K562 (cell line): Measurements from ENCODE around the gene UQCRH. TPM values are rescaled to one million over a fixed set of nuclear protein-coding genes. Genes with fewer than 3 reads are reported as not detected.

Source experiments
- BCOR ChIP-seq: fragments of 450-650 bp; IDR thresholded peaks from 2 replicates; pipeline ENCODE4 v1.6.1; 2016
- BMI1 ChIP-seq: fragments of 150-350 bp; IDR thresholded peaks from 2 replicates; pipeline ENCODE4 v1.6.1; 2014; ENCODE audit warnings: low read length
- ESRRA ChIP-seq: fragments of 450-650 bp; IDR thresholded peaks from 2 replicates; pipeline ENCODE4 v1.6.1; 2014; ENCODE audit warnings: low read depth, mild to moderate bottlenecking, moderate library complexity, borderline replicate concordance
- FOXJ2 ChIP-seq: fragments of 200-800 bp; sonication (Bioruptor generic); IDR thresholded peaks from 2 replicates; pipeline ENCODE4 v1.6.1; 2016; ENCODE audit warnings: missing genetic modification characterization, missing compliant biosample characterization
- FOXP1 ChIP-seq: sonication (generic); formaldehyde crosslinking; IDR thresholded peaks from 2 replicates; pipeline ENCODE4 v1.8.0; 2022; ENCODE audit warnings: mild to moderate bottlenecking, missing genetic modification reagents
- KDM1A ChIP-seq, 2 experiments: fragments of 450-650 bp; IDR thresholded peaks; 2 replicates each; pipeline ENCODE4 v1.6.1; 2016; ENCODE audit warnings: mild to moderate bottlenecking in 2 of 2
- MCM2 ChIP-seq: fragments of 450-650 bp; IDR thresholded peaks from 2 replicates; pipeline ENCODE4 v1.6.1; 2017; ENCODE audit warnings: low read depth, mild to moderate bottlenecking
- MCM7 ChIP-seq, 2 experiments: fragments of 450-650 bp; IDR thresholded peaks; 2 replicates each; pipeline ENCODE4 v1.6.1; 2016 to 2018
- MTF1 ChIP-seq: fragments of 250-450 bp; sonication (Bioruptor Pico); IDR thresholded peaks from 2 replicates; pipeline ENCODE4 v1.9.0; 2021; ENCODE audit warnings: moderate library complexity, mild to moderate bottlenecking, inconsistent platforms, borderline replicate concordance
- NFIX ChIP-seq: fragments of 250-450 bp; sonication (Bioruptor Pico); IDR thresholded peaks from 2 replicates; pipeline ENCODE4 v1.4.0; 2020; ENCODE audit warnings: low read depth, mild to moderate bottlenecking, moderate library complexity
- PHF21A ChIP-seq: fragments of 450-650 bp; IDR thresholded peaks from 2 replicates; pipeline ENCODE4 v1.6.1; 2017; ENCODE audit warnings: low read depth, borderline replicate concordance
- RBM34 ChIP-seq: fragments of 200-400 bp; formaldehyde crosslinking; IDR thresholded peaks from 2 replicates; pipeline ENCODE4 v1.6.1; 2018; ENCODE audit warnings: low read length, borderline replicate concordance; ENCODE audit not compliant: insufficient read depth
- TAF9B ChIP-seq: fragments of 450-650 bp; IDR thresholded peaks from 2 replicates; pipeline ENCODE4 v1.6.1; 2018; ENCODE audit warnings: mild to moderate bottlenecking; ENCODE audit not compliant: partially characterized antibody
- TGIF2 ChIP-seq: sonication (generic); formaldehyde crosslinking; IDR thresholded peaks from 2 replicates; pipeline ENCODE4 v1.8.1; 2022; ENCODE audit warnings: mild to moderate bottlenecking, missing genetic modification reagents, moderate library complexity
- TSC22D4 ChIP-seq: fragments of 450-650 bp; IDR thresholded peaks from 2 replicates; pipeline ENCODE4 v1.6.1; 2016; ENCODE audit warnings: missing genetic modification characterization, missing biosample characterization, control low read depth
- WHSC1 ChIP-seq: IDR thresholded peaks from one replicate; pipeline ENCODE4 v1.6.1; 2012; ENCODE audit warnings: low read length, control low read depth, inconsistent platforms
- YY1 ChIP-seq, 3 experiments: IDR thresholded peaks; 2 replicates each; pipeline ENCODE4 v1.6.1; 2011; ENCODE audit warnings: low read length in 2 of 3, mild to moderate bottlenecking in 2 of 3, moderate library complexity in 2 of 3, borderline replicate concordance in 1 of 3, control low read depth in 1 of 3, low read depth in 1 of 3; ENCODE audit not compliant: insufficient read depth in 3 of 3, insufficient replicate concordance in 2 of 3, control insufficient read depth in 1 of 3, insufficient read length in 1 of 3; ENCODE audit errors: extremely low read depth in 1 of 3
- ZNF253 ChIP-seq: fragments of 250-450 bp; sonication (Bioruptor Pico); conservative IDR thresholded peaks from 2 replicates; pipeline ENCODE4 v1.6.1; 2021; ENCODE audit warnings: mild to moderate bottlenecking
- ZNF282 ChIP-seq: sonication (generic); formaldehyde crosslinking; IDR thresholded peaks from 2 replicates; pipeline ENCODE4 v1.8.1; 2023; ENCODE audit warnings: missing genetic modification reagents
- ZNF444 ChIP-seq: fragments of 250-450 bp; sonication (Bioruptor Pico); IDR thresholded peaks from 2 replicates; pipeline ENCODE4 v1.4.0; 2020; ENCODE audit warnings: mild to moderate bottlenecking, moderate library complexity
- ZNF699 ChIP-seq: fragments of 250-450 bp; sonication (Bioruptor Pico); IDR thresholded peaks from 2 replicates; pipeline ENCODE4 v1.8.0; 2021; ENCODE audit warnings: mild to moderate bottlenecking, moderate library complexity; ENCODE audit not compliant: insufficient replicate concordance
- polyA plus RNA-seq, 8 experiments: library from polyadenylated mRNA; depleted of rRNA in 4 of 8; stranded (reverse) in 5 of 8; unstranded in 3 of 8; fragments of >200 nt; fragmentation: Nextera tagmentation in 2 of 8; fragmentation: Illumina TruSeq in 1 of 8; extraction: Ambion mirVana in 2 of 8; extraction: Trizol in 1 of 8; gene quantifications; 2 replicates each; pipeline versions ENCODE4 v1.2.1 to v1.2.3, GENCODE V29; 2011 to 2014; ENCODE audit warnings: inconsistent platforms in 1 of 8, missing spikeins in 1 of 8
- total RNA-seq, 7 experiments: library from RNA; depleted of rRNA in 6 of 7; stranded (reverse); fragments of >200 nt in 6 of 7; fragmentation: Illumina TruSeq in 2 of 7; extraction: Trizol in 2 of 7; gene quantifications; 2 replicates each; pipeline versions ENCODE4 v1.2.1 to v1.2.3, GENCODE V29; 2011 to 2021; ENCODE audit warnings: low replicate concordance in 1 of 7
- TF ChIP-seq, protein P1 (sequence below): sonication (generic); formaldehyde crosslinking; IDR thresholded peaks from 2 replicates; pipeline ENCODE4 v1.8.1; 2023; ENCODE audit warnings: mild to moderate bottlenecking, missing genetic modification reagents
- TF ChIP-seq, protein P2 (sequence below): fragments of 250-450 bp; sonication (Bioruptor Pico); IDR thresholded peaks from 2 replicates; pipeline ENCODE4 v1.8.0; 2022; ENCODE audit warnings: inconsistent platforms
- TF ChIP-seq, protein P3 (sequence below): fragments of 250-450 bp; sonication (Bioruptor Pico); IDR thresholded peaks from 2 replicates; pipeline ENCODE4 v1.8.0; 2021; ENCODE audit warnings: borderline replicate concordance, mild to moderate bottlenecking, moderate library complexity; ENCODE audit not compliant: poor library complexity, severe bottlenecking
- TF ChIP-seq, protein P4 (sequence below), 3 experiments: fragments of 200-800 bp in 1 of 3; sonication (Bioruptor generic) in 1 of 3; sonication (generic) in 1 of 3; formaldehyde crosslinking in 1 of 3; IDR thresholded peaks; 2 replicates each; pipeline versions ENCODE4 v1.6.1 to v1.8.0; 2016 to 2022; ENCODE audit warnings: mild to moderate bottlenecking in 2 of 3, missing compliant biosample characterization in 2 of 3, missing genetic modification characterization in 2 of 3, missing genetic modification reagents in 1 of 3

Gene UQCRH
- total and polyA plus RNA-seq, 9 of the 15 experiments (the other 6 are each of a cell fraction or from before 2014, with no cell fraction given) = 1,267 to 5,184 (median 2,410) TPM

DNA sequence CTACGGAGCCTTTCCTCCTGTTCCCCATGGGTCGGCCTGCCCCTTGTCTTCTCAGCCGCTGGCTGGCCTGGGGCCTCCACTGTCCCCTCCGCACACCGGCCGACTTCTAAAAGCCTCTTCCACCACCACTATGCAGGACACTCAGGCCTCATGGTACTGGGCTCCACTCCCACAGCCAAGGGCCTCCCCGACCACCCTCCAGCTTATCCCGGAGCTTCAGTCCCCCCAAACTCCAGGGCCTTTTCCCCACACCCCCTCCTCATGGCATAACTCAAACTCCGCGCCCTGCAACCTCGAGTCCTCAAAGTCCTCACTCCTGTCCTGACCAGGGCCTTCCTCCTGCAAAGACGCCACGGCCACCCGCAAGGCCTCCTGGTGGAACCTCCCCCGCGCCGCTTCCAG lies 2.1 kb upstream of the UQCRH start (continued):
- TF ChIP-seq PHF21A (no peak), KDM1A (IDR thresholded peaks at IDR 0.05) (no peak), MTF1 (CRISPR knock-in tag) (no peak), ZNF282 (CRISPR knock-in tag) (no peak), MCM2 (no peak), TSC22D4 (no peak), NFIX (CRISPR knock-in tag) (no peak), FOXJ2 (tag) (no peak), ESRRA (no peak), RBM34 (no peak), TAF9B (no peak), WHSC1 (no peak), BCOR (no peak), BMI1 (no peak), TGIF2 (CRISPR knock-in tag) (no peak), FOXP1 (CRISPR knock-in tag) (peak; percentile 58; the same call in 1 of the 2 replicates), MCM7 (IDR thresholded peaks at IDR 0.05) (no peak), ZNF444 (CRISPR knock-in tag) (no peak), ZNF253 (no peak), ZNF699 (CRISPR knock-in tag) (no peak), YY1 (IDR thresholded peaks at IDR 0.05; ENCODE audit: borderline replicate concordance in 1 of 3, control insufficient read depth in 1 of 3, extremely low read depth in 1 of 3, insufficient read depth in 3 of 3, insufficient read length in 1 of 3, insufficient replicate concordance in 2 of 3, low read depth in 1 of 3, low read length in 2 of 3) (no peak)
- TF ChIP-seq, protein P1, sequence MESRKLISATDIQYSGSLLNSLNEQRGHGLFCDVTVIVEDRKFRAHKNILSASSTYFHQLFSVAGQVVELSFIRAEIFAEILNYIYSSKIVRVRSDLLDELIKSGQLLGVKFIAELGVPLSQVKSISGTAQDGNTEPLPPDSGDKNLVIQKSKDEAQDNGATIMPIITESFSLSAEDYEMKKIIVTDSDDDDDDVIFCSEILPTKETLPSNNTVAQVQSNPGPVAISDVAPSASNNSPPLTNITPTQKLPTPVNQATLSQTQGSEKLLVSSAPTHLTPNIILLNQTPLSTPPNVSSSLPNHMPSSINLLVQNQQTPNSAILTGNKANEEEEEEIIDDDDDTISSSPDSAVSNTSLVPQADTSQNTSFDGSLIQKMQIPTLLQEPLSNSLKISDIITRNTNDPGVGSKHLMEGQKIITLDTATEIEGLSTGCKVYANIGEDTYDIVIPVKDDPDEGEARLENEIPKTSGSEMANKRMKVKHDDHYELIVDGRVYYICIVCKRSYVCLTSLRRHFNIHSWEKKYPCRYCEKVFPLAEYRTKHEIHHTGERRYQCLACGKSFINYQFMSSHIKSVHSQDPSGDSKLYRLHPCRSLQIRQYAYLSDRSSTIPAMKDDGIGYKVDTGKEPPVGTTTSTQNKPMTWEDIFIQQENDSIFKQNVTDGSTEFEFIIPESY = no peak
- TF ChIP-seq, protein P2, sequence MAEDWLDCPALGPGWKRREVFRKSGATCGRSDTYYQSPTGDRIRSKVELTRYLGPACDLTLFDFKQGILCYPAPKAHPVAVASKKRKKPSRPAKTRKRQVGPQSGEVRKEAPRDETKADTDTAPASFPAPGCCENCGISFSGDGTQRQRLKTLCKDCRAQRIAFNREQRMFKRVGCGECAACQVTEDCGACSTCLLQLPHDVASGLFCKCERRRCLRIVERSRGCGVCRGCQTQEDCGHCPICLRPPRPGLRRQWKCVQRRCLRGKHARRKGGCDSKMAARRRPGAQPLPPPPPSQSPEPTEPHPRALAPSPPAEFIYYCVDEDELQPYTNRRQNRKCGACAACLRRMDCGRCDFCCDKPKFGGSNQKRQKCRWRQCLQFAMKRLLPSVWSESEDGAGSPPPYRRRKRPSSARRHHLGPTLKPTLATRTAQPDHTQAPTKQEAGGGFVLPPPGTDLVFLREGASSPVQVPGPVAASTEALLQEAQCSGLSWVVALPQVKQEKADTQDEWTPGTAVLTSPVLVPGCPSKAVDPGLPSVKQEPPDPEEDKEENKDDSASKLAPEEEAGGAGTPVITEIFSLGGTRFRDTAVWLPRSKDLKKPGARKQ (CRISPR knock-in tag) = no peak
- TF ChIP-seq, protein P3, sequence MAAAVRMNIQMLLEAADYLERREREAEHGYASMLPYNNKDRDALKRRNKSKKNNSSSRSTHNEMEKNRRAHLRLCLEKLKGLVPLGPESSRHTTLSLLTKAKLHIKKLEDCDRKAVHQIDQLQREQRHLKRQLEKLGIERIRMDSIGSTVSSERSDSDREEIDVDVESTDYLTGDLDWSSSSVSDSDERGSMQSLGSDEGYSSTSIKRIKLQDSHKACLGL (CRISPR knock-in tag) = no peak
- TF ChIP-seq, protein P4, sequence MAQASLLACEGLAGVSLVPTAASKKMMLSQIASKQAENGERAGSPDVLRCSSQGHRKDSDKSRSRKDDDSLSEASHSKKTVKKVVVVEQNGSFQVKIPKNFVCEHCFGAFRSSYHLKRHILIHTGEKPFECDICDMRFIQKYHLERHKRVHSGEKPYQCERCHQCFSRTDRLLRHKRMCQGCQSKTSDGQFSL (CRISPR knock-in tag; IDR thresholded peaks at IDR 0.05) = 0 out of 2 replicates have a peak, but pooled peaks have one; percentile 1
- TF ChIP-seq, protein P4 (tag; IDR thresholded peaks at IDR 0.05) = no peak
